SU-DHL-6 (cell line): ENCODE data around the gene FAT1.

Experiments used
- H2AFZ ChIP-seq: fragments of 200-600 bp; sonication (generic); 2 replicates; pipeline ENCODE4 v1.6.1; 2014; ENCODE audit warnings: low read depth, mild to moderate bottlenecking, moderate library complexity, mixed read lengths, antibody characterized with exemption, low read length; ENCODE audit not compliant: severe bottlenecking
- H3F3A ChIP-seq: fragments of 200-600 bp; shearing (Covaris generic); 2 replicates; pipeline ENCODE4 v1.6.0; 2016; ENCODE audit warnings: antibody characterized with exemption, mild to moderate bottlenecking; ENCODE audit not compliant: insufficient read depth
- H3K27ac ChIP-seq: fragments of 200-600 bp; sonication (generic); 2 replicates; pipeline ENCODE4 v1.5.1; 2016; ENCODE audit warnings: low read depth, mild to moderate bottlenecking, low read length, moderate library complexity, mixed read lengths
- H3K27me3 ChIP-seq: fragments of 200-600 bp; sonication (generic), shearing (Covaris generic); 2 replicates; pipeline ENCODE4 v1.6.0; 2014; ENCODE audit warnings: mild to moderate bottlenecking, low read length
- H3K36me3 ChIP-seq: fragments of 200-600 bp; sonication (generic); 2 replicates; pipeline ENCODE4 v1.6.1; 2014; ENCODE audit warnings: mild to moderate bottlenecking, low read length, mixed read lengths
- H3K4me2 ChIP-seq: fragments of 300-600, 200-600 bp; shearing (Covaris generic), sonication (generic); 2 replicates; pipeline ENCODE4 v1.6.0; 2014; ENCODE audit warnings: low read length, low read depth, mild to moderate bottlenecking; ENCODE audit not compliant: poor library complexity, severe bottlenecking
- H3K4me3 ChIP-seq: fragments of 200-600 bp; sonication (generic); 2 replicates; pipeline ENCODE4 v1.5.1; 2014; ENCODE audit warnings: antibody characterized with exemption, low read length, mild to moderate bottlenecking, mixed read lengths; ENCODE audit not compliant: insufficient read depth, poor library complexity, severe bottlenecking
- H3K79me2 ChIP-seq: fragments of 200-600 bp; sonication (generic); 2 replicates; pipeline ENCODE4 v1.6.1; 2014; ENCODE audit warnings: mild to moderate bottlenecking, low read length, moderate library complexity; ENCODE audit not compliant: insufficient read depth
- H3K9ac ChIP-seq: fragments of 200-600 bp; sonication (generic); 2 replicates; pipeline ENCODE4 v1.7.0; 2014; ENCODE audit warnings: mild to moderate bottlenecking, low read length
- H3K9me2 ChIP-seq: fragments of 200-600 bp; sonication (generic); replicated peaks from 2 replicates; pipeline ENCODE4 v1.6.1; 2014; ENCODE audit warnings: low read length; ENCODE audit not compliant: insufficient read depth
- H3K9me3 ChIP-seq: fragments of 200-600 bp; sonication (generic); 2 replicates; pipeline ENCODE4 v1.6.1; 2014; ENCODE audit warnings: low read length, mixed read lengths; ENCODE audit not compliant: insufficient read depth
- H4K20me1 ChIP-seq: fragments of 200-600 bp; sonication (generic); 2 replicates; pipeline ENCODE4 v1.6.1; 2014; ENCODE audit warnings: low read depth, mild to moderate bottlenecking, antibody characterized with exemption, low read length, moderate library complexity, mixed read lengths
- EZH2phosphoT487 ChIP-seq: fragments of 200-600 bp; sonication (generic), shearing (Covaris generic); conservative IDR thresholded peaks from 2 replicates; pipeline ENCODE4 v1.6.1; 2018; ENCODE audit warnings: mild to moderate bottlenecking, antibody characterized with exemption, low read length, moderate library complexity, mixed read lengths
- TF ChIP-seq, protein P1 (sequence below): fragments of 200-600 bp; sonication (generic); IDR thresholded peaks from one replicate; pipeline ENCODE4 v1.5.1; 2017; ENCODE audit warnings: antibody characterized with exemption, mild to moderate bottlenecking, low read length, moderate library complexity; ENCODE audit not compliant: insufficient read depth, poor library complexity, severe bottlenecking

FAT1 gene

DNA sequence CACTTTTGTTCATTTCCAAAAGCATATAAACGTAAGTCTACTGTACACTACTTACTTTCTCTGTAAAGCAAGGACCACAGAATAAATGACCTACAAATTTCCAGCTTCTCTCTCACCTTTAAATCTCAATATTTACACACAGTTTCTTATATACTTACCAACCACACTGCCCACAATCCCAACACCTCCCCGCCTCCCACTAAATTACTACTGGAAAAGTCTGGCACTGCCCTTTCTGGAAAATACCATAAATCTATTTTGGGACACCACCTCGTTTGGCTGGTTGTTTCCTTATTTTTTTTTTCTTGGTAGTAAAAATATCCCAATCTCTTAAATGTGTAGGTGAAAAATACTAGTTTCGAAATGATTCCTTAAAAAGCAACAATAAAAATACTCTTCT lies 19.6 kb downstream of the FAT1 start:
- no peaks in the 10 kb centered on the region for H3K27me3 ChIP-seq
- no peak for TF ChIP-seq EZH2phosphoT487
- TF ChIP-seq, protein P1, sequence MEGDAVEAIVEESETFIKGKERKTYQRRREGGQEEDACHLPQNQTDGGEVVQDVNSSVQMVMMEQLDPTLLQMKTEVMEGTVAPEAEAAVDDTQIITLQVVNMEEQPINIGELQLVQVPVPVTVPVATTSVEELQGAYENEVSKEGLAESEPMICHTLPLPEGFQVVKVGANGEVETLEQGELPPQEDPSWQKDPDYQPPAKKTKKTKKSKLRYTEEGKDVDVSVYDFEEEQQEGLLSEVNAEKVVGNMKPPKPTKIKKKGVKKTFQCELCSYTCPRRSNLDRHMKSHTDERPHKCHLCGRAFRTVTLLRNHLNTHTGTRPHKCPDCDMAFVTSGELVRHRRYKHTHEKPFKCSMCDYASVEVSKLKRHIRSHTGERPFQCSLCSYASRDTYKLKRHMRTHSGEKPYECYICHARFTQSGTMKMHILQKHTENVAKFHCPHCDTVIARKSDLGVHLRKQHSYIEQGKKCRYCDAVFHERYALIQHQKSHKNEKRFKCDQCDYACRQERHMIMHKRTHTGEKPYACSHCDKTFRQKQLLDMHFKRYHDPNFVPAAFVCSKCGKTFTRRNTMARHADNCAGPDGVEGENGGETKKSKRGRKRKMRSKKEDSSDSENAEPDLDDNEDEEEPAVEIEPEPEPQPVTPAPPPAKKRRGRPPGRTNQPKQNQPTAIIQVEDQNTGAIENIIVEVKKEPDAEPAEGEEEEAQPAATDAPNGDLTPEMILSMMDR = no peak
- H3K4me2 ChIP-seq = no peak overlapping the region
- no peaks in the 10 kb centered on the region for H3F3A ChIP-seq
- H3K9me3 ChIP-seq = no peaks in the 10 kb centered on the region
- H3K36me3 ChIP-seq = no peaks in the 10 kb centered on the region
- H2AFZ ChIP-seq = no peak overlapping the region
- H3K9ac ChIP-seq = no peak overlapping the region
- no peak overlapping the region for H3K4me3 ChIP-seq
- H3K27ac ChIP-seq = no peak overlapping the region
- H4K20me1 ChIP-seq = no peaks in the 10 kb centered on the region
- H3K9me2 ChIP-seq = no peaks in the 10 kb centered on the region
- no peaks in the 10 kb centered on the region for H3K79me2 ChIP-seq

DNA sequence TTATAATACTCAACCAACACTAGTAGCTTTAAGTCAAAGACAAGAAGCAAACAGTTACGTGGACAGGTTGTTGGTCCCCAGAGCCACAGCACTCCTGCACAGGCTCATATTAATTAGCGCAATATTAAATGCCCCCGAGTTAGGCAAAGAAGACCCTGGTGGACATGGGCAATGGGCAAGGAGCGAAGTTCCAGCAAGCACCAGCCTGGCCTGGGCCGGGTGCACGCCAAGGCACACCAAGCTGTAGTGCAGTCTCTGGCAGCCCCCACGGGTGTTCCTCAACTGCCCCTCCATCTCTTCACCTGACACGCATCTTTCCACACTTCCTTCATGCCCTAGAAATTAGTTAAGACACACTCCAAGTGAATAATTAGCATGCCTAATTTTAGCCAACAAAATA lies 20.1 kb downstream of the FAT1 start:
- Histone ChIP-seq H3F3A (no peaks in the 10 kb centered on the region), H3K27ac (no peak overlapping the region), H2AFZ (no peak overlapping the region), H4K20me1 (no peaks in the 10 kb centered on the region), H3K36me3 (no peaks in the 10 kb centered on the region), H3K9me2 (no peaks in the 10 kb centered on the region), H3K9me3 (no peaks in the 10 kb centered on the region), H3K27me3 (no peaks in the 10 kb centered on the region), H3K4me2 (no peak overlapping the region), H3K4me3 (no peak overlapping the region), H3K9ac (no peak overlapping the region), H3K79me2 (no peaks in the 10 kb centered on the region)
- TF ChIP-seq, protein P1 = no peak
- no peak for TF ChIP-seq EZH2phosphoT487

- Histone ChIP-seq H3K27me3 (no peaks in the 10 kb centered on the region), H3K27ac (no peak overlapping the region), H4K20me1 (no peaks in the 10 kb centered on the region), H2AFZ (no peak overlapping the region), H3K4me2 (no peak overlapping the region), H3K9ac (no peak overlapping the region), H3K79me2 (no peaks in the 10 kb centered on the region), H3K9me2 (no peaks in the 10 kb centered on the region), H3F3A (no peaks in the 10 kb centered on the region), H3K9me3 (no peaks in the 10 kb centered on the region), H3K4me3 (no peak overlapping the region), H3K36me3 (no peaks in the 10 kb centered on the region)
- TF ChIP-seq, protein P1 = no peak
- no peak for TF ChIP-seq EZH2phosphoT487
Measured at GRCh38 chr4:186702940-186703339, 20.7 kb downstream of the FAT1 start.

DNA sequence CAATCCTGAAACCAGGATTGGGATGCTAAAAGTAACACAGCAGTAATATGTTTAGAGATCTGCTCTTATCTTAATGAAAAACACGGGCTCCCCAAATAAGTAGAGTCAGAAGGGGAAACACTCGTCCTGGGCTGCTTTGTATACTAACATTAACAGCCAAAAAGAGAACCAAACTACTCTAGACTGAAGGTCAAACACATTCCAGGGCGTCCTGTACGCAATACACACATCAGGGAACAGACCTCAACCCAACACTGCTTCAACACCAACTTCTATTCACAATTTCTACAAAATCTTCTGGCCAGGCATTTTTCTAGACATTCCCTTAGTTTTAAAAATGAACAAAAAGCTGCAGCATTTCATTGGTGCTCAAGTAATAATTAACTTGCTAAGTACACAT lies 21.4 kb downstream of the FAT1 start:
- TF ChIP-seq EZH2phosphoT487 = no peak
- TF ChIP-seq, protein P1 = no peak
- Histone ChIP-seq H3K27me3 (no peaks in the 10 kb centered on the region), H3K9ac (no peak overlapping the region), H3F3A (no peaks in the 10 kb centered on the region), H3K4me3 (no peak overlapping the region), H3K79me2 (no peaks in the 10 kb centered on the region), H2AFZ (no peak overlapping the region), H3K4me2 (no peak overlapping the region), H4K20me1 (no peaks in the 10 kb centered on the region), H3K9me2 (no peaks in the 10 kb centered on the region), H3K9me3 (no peaks in the 10 kb centered on the region), H3K27ac (no peak overlapping the region), H3K36me3 (no peaks in the 10 kb centered on the region)
